Peyer's patch (tissue), 4 donors: ENCODE data around the gene RLN3.

ENCODE experiments used
- POLR2A ChIP-seq, 2 donors: fragments of 450-650 bp; IDR thresholded peaks; one replicate each; pipeline ENCODE4 v1.5.1; 2017; ENCODE audit warnings: antibody characterized with exemption in 2 of 2, mild to moderate bottlenecking in 2 of 2, moderate library complexity in 2 of 2
- TF ChIP-seq, protein P1 (sequence below), 6 experiments: fragments of 450-650 bp in 4 of 6; fragments of 200-600 bp in 2 of 6; sonication (generic) in 1 of 6; IDR thresholded peaks; one replicate each; pipeline ENCODE4 v1.5.1; 2017 to 2019; ENCODE audit warnings: antibody characterized with exemption in 6 of 6, mild to moderate bottlenecking in 3 of 6, moderate library complexity in 1 of 6

DNA sequence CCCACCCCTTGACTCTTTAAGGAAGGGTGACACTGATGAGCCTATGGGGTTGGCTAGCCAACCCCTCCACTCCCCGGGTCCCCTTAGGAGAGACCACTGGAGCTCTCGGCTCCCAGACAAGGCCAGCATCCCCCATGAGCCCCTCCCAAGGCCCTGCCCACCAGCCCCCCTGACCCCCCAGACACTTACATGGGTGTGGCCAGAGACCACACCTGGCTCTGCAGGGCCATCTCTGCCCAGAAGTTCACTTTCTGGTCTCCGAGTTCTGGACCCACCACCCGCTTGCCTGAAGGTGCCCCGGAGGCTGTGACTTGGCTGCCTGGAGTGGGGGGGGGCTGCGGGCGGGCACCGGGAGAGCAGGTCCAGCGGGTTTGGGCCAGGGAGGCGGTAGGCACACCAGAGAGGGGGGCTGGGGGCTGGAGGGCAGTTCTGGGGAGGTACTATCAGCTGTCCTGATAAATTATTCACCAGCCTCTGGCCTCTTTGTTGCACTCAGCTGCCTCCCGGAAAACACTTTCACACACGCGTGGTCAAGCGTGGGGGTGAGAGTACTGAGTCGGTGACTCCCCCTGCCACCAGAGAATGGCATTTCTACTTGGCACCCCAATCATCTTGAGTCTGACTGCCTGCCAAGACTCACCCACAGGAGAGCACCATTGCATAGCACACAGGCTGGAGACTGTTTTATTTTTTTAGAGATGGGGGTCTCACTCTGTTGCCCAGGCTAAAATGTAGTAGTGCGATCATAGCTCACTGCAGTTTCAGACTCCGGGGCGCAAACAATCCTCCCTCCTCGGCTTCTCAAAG lies 34.0 kb downstream of the RLN3 start, which contains the start of gene PALM3:
- TF ChIP-seq, protein P1, sequence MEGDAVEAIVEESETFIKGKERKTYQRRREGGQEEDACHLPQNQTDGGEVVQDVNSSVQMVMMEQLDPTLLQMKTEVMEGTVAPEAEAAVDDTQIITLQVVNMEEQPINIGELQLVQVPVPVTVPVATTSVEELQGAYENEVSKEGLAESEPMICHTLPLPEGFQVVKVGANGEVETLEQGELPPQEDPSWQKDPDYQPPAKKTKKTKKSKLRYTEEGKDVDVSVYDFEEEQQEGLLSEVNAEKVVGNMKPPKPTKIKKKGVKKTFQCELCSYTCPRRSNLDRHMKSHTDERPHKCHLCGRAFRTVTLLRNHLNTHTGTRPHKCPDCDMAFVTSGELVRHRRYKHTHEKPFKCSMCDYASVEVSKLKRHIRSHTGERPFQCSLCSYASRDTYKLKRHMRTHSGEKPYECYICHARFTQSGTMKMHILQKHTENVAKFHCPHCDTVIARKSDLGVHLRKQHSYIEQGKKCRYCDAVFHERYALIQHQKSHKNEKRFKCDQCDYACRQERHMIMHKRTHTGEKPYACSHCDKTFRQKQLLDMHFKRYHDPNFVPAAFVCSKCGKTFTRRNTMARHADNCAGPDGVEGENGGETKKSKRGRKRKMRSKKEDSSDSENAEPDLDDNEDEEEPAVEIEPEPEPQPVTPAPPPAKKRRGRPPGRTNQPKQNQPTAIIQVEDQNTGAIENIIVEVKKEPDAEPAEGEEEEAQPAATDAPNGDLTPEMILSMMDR (IDR thresholded peaks at IDR 0.05): no peak
- TF ChIP-seq POLR2A (IDR thresholded peaks at IDR 0.05): no peak
